Measurements from ENCODE around the gene CD180.

DNA sequence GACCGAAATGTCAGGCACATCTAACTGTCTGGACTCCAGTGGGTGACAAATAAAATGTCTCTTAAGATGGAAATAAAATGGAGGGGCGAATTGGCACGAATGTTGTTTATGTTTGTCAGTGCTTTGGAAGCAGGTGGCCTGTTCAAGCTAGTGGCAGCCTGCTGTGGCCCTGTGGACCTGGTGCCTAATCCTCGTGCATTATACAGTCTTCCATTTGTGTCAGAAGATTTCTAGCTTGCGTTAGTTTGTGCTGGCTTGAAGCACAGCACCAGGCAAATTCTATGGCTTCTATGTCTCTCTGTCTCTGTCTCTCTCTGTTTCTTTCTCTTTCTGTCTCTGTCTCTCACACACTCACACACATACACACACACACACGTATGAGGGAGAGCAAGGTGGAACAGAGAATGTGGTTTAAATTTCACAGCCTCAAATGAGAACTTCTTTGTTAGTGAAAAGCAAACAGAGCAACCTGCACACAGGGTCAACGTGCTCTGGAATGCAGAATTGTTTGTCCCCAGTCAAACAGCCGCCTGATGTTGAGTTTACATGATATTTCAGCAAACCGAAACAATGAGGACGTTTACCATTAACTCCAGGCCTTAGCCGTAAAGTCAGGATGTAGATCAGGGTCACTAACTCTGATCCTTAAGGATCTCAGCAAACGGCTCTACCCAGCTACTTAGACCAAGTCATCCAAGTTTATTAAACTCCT is 39.0 kb upstream of the CD180 start:
- TF ChIP-seq POLR2AphosphoS5 (IDR thresholded peaks at IDR 0.05) (no peak), CTCF (IDR thresholded peaks at IDR 0.05) (no peak), POLR2A (IDR thresholded peaks at IDR 0.05) (no peak)

All from breast epithelium (tissue), 3 donors.